Fibroblast of skin of right quadriceps (primary cell): ENCODE results near the gene HMGA1.
A peak's percentile ranks its signal among the peaks of the same experiment; 100 is the strongest.

ENCODE experiments used
- DNase-seq: peaks from one replicate; pipeline ENCODE4 v3.0.0-alpha.2; 2013

HMGA1 gene

GRCh38 chr6:34225551-34225950, 11.1 kb upstream of the HMGA1 start:
- no peak for DNase-seq

- no peak for DNase-seq
Measured at GRCh38 chr6:34226066-34226465, 10.6 kb upstream of the HMGA1 start.

DNA sequence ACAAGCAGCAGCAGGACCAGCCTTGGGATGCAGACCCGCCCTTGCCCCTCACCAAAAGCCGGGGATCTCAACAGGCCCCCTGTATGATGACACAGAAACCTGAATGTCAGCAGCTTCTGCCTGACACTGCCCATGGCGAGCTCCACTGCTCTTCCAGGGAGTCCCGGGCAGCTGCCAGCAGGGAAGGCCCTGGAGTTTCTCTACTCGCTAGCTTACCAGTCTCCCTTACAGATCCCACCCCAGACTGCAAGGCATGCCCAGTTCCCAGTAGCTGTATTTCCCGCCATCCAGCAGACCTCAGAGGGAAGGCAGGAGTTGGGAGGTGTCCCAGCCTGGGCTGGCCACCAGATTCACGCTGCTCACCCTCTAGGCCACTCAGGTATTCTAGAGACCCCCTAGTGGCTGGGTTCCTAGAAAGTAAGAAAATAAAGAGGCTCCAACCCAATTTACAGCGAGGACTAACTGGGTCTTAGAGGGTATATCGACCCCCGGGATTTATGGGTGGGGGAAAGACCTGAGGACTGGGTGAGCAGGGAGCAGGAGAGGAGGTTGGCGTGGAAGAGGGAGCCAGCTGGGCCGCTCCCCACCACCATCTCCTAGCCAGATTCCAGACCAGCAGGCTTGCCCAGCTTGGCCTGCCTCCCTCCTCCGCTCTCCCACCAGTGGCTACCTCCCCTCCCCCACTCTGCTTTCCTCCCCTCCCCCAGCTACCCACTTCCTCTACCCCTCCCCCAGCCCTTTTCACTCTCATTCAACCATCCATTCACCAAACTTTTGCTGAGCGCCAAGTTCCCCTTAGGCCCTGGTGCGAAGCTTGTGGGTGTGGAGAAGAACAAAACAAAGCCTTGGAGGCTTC, 9.7 kb upstream of the HMGA1 start:
- no peak for DNase-seq

GRCh38 chr6:34227761-34228421, 8.8 kb upstream of the HMGA1 start:
- no peak for DNase-seq

- DNase-seq: no peak
Measured at GRCh38 chr6:34229877-34230276, 6.8 kb upstream of the HMGA1 start.

DNA sequence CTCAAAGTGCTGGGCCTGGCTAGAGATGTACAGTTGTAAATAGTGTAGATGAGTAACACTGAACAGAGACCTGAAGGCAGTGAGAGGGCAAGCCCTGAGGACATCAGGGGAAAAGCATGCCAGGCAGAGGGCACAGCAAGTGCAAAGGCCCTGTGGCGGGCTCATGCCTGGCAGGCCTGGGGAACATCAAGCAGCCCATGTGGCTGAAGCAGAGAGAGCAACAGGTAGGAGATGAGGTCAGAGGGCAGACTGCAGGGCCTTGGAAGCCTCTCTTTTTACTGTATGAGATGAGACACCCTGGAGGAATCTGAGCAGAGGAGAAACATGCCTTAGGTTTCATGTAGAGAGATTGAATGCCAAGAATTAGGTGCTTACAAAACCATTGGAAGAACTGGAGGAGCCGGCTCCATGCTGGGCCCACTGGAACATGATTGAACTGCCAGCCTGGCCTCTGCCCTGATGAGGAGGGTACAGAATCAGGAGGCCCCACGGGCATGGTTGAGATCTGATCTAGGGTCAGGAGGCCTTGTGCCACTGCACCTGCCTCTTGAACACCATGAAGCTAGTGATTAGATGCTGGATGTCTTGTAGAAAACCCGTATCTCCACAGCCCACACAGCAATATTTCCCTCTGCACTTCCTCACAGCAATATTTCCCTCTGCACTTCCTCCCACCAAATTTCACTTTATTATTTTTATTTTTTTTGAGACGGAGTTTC, 5.9 kb upstream of the HMGA1 start:
- DNase-seq: no peak

DNA sequence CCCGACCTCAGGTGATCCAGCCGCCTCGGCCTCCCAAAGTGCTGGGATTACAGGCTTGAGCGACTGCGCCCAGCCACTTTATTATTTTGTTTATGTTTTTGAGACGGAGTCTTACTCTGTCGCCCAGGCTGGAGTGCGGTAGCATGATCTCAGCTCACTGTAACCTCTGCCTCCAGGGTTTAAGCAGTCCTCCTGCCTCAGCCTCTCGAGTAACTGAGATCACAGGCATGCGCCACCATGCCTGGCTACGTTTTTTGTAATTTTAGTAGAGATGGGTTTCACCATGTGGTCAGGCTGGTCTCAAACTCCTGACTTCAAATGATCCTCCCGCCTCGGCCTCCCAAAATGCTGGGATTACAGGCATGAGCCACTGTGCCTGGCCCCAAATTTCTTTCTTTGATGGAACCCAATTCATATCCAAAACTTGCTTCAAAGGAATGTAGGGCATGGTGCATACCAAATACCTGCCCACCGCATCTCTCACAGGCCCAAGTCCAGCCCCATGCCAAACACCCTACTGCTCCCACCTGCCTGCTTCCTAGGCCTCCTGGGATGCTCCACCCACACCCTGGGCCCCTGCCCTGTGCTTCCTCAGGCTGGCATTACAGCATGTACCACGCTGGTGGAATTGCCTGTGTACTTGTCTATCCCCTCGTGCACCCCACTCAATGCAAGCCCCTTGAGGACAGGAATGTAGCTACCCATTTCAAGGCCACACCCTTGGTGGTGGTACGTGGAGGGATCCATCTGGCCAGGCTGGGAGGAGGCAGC, 4.9 kb upstream of the HMGA1 start:
- no peak for DNase-seq

- no peak for DNase-seq
Measured at GRCh38 chr6:34232901-34233300, 3.8 kb upstream of the HMGA1 start.

- DNase-seq: no peak
Measured at GRCh38 chr6:34233867-34234266, 2.8 kb upstream of the HMGA1 start.

GRCh38 chr6:34234667-34235306, 1.9 kb upstream of the HMGA1 start:
- DNase-seq: no peak

DNA sequence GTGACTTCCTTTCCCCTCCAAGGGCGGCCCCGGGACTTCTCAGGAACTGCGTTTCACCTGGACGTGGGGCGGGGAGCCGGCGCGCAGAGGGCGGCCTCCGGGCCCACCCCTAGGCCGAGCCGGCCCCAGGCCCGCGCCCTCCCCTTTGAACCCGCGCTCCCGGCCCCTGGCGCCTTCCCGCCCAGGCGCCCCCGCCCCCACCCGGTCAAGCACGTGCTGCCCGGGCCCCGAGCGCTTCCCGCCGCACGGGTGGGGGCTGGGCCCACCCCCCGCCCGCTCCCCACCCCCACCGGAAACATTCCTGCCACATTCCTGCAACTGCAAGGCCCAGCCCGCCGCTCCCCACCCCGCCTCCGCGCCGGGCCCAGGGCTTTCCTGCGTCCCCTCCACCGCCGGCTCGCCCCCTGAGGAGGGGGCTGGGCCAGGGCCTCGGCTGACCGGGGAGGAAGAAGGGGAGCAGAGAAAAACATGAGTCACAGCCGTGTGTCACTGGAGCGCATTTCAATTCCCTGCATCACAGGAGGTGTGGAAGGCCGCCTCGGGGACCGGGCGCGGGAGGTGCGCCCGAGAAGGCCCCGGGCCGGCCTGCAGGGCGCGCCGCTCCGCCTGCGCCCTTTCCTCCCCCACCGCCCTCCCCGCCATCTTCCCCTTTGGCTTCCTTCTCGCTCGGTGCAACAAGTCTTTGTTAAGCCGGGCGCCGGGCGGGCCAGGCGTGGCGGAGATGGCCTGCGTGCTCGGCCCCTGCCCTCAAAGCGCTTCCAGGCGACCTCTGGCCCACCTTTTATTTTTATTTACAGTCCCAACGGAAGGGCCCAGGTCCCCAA, 1.2 kb upstream of the HMGA1 start:
- peak; percentile 95 for DNase-seq

DNA sequence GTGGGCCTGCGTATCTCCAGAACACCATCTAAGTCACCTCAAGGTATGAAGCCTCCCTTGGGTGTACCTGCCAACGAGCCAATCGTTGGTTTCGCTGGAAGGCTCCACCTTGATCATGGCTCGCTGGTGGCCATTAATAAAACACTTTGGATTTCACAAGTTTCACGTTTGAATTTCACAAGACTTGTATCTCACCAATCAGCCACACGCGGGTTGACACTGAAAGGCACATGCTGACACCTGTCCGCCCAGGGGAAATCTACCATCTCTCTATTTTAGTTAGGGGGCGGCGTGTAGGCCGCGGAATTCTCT, 586 bp upstream of the HMGA1 start:
- peak; percentile 39 for DNase-seq

DNA sequence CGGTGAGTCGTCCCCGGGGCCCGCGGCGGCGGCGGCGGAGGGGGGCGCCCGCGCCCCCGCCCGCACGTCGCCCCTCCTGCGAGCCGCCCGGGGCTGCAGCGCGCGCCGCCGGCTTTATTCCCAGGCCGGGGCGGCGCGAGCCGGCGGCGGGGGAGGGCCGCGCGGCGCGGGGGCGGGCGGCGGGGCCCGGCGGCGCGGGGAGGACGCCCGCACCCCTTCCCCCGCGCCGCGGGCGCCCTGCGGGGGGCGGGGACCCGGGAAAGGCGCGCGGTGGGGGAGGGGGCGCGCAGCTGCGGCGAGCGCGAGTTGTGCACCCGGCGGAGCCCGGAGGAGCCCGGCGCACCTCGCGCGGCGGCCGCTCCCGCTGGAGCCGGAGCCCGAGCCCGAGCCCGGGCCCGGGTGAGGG, 646 bp downstream of the HMGA1 start:
- no peak for DNase-seq

DNA sequence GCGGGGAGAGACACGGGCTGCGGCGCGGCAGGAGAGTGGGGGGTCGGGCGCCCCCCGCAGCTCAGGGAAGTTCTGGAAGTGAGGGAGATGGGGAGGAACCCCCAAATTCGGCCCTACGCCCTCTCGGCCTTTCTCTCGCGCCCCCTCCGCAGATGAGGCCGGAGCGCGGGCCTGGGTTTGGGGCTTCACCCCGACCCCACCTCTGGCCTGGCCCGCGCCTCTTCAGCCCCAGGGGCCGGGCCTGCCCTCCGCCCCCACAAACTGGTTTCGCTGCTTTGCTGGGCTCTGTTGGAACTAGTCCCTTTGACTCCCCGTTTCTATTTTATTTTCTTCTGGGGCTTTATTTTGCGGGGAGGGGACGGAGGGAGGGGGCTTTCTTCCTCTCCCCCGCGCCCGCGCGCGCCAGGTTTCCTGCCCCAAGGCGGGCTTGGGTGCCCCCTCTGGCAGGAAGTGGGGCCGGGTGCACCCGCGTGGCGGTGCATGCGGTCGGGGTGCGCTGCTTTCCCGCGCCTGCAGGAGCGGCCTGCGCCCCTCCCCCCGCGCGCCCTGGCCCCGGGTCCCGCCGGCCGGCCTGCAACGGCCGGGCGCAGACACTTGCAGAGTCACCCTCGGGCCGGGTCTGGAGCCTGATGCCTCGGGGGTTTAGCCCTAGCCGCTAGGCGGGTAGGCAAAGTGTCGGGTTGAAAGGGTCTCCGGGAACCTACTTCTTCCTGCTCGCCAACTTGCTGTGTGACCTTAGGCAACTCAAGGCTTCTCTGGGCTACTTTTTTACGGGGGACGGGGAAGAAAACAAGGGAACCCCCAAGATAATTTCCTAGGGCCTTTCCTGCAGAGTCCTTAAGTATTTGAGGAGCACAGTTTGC, 1.3 kb downstream of the HMGA1 start:
- DNase-seq: peak; percentile 51

DNA sequence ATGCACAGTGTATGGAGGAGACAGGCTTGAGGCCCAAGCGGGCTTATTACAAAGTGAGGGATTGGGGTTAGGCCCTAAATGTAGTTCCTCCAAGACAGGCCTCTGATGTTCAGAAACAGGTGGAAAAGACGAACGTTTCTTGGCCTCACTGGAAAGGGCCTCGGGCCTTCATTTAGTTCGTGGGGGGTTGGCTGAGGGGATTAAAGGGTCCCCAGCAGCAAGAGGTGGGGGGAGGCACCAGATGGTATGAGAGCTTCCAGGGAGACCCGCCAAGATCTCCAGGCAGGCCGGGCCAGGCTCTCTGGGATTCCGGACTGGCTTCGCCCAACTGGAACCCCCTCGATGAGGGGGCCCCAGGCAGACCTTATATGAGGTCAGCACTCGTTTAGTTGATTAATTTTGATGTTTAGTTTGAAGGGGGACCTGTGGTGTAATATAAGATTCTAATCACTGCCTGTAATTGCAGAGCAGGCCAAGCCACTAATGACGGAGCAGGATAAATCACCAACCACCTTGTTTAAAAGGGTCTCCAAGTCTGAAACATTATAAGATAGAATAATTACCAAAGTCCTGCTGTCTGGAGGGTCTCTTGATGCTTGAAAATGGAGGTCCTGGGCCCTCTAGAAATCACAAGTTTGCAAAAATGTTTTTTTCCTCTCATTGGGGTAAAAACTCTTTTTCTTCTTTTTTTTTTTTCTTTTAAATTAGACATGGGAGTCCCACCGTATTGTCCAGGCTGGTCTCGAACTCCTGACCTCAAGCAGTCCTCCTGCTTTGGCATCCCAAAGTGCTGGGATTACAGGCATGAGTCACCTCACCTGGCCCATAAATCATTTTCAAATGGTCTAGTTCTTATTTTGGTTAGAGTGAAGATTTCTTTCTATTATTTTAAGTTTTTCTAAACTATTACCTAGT, 2.2 kb downstream of the HMGA1 start:
- no peak for DNase-seq

DNA sequence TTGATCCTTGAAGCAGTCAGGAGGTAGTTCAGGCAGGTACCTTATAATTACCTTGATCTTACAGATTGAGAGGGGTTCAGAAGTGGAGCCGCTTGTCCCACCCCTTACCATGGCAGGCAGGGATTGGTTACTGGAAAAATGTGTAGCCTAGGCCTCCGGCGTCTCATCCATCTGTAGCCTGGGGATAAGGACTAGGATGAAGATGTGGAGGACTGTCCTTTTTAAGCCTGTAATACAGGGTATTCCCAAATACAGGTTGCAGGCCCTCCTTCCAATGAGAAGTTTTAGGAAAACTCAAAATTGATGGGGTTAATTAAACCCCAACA, 2.8 kb downstream of the HMGA1 start:
- DNase-seq: no peak

- DNase-seq: no peak
Measured at GRCh38 chr6:34239893-34240292, 3.2 kb downstream of the HMGA1 start.

GRCh38 chr6:34240329-34241248, 3.9 kb downstream of the HMGA1 start:
- no peak for DNase-seq
